IPS DF 4.7 (cell line): ENCODE results near the gene TUBA1A.
A peak's percentile ranks its signal among the peaks of the same experiment; 100 is the strongest.
"Not testable (repeated sequence)": the region's sequence is repeated elsewhere in the genome, so short reads cannot be mapped to it uniquely, and the experiment has no call there.

Experiments used
- DNase-seq: peaks from one replicate; pipeline ENCODE4 v3.0.0-alpha.2; 2013; ENCODE audit warnings: low spot score; ENCODE audit errors: extremely low read depth

TUBA1A gene

GRCh38 chr12:49188916-49189367 lies at the start of gene TUBA1A:
Gene TUBA1A, minus strand, starts transcription at chr12:49189080. Its CDS starts 101 bp downstream, at chr12:49188979.
- DNase-seq, result peak; percentile 99

- no peak for DNase-seq
These were observed 47.5 kb upstream of the TUBA1A start for GRCh38 chr12:49236423-49236822.

- no peak for DNase-seq
These were observed 45.1 kb upstream of the TUBA1A start for GRCh38 chr12:49233842-49234526.

GRCh38 chr12:49232940-49233841 lies 44.3 kb upstream of the TUBA1A start:
- DNase-seq, result no peak

DNA sequence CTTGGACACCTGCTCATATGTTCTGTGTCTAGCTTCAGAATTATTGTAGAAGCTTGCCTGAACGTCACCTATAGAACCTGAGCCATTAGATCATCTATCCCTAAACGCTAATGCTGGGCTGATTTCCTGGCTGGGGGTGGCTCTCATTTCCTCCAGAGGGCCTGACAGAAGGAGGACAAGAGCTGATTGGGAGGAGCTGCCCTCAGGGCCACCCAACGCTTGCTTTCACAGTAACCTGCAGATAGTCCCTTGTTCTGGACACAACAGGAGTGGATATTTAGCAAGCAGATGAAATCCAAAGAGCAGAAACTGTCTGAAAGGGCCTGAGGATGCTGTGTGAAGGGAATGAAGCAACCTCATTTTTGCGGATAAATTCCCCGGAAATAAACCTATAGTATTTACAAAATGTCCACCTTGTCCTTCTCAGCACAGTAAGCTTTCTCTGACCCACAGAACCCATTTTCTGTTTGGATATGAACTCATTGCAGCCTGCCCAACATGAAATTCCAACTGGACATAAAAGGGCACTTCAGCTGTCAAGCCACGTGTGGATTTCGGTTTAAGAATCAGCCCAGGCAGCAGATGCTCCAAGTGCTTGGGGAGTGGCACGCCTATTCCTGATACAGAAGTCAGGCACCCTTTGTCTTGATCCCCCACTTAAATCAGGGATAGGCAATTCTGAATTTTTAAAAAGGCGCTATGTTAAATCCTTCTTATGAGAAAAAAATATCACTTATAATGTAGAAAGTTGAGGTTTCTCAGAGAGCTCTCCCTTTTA lies 43.2 kb upstream of the TUBA1A start:
- no peak for DNase-seq

- DNase-seq, result no peak
These were observed 41.9 kb upstream of the TUBA1A start for GRCh38 chr12:49230805-49231194.

DNA sequence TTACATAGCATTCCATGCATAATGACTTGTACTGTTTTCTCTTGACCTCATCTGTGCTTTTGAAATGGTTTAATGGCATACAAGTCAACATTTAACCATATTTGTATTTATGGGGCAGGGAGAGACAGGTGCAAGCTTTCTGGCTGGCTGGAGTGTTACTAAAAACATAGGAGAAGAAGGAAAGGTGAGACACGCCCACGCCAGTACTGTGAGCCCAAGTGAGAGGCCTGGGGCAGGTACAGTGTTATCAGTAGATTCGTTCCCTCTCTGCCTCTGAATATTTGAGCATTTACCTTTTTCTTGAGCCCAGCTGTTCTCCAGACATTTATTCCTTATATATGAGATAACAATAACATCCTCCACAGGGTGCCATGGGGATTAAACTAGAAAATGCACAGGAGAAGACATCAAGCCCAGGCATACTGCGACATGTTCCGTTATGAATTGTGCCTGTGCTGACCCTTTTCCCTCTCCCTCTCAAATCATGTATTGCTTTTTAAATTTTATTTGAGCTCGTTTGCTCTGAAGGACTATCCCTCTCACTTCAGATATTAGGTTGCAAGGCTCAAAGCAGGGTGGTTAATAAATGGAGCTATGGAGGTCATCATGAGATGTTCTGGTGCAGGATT lies 41.4 kb upstream of the TUBA1A start:
- no peak for DNase-seq

- DNase-seq, result no peak
These were observed 39.8 kb upstream of the TUBA1A start for GRCh38 chr12:49228653-49229052.

- no peak for DNase-seq
These were observed 38.8 kb upstream of the TUBA1A start for GRCh38 chr12:49227713-49228112.

GRCh38 chr12:49225576-49226166 lies 36.8 kb upstream of the TUBA1A start:
- DNase-seq, result no peak

GRCh38 chr12:49223590-49224369 lies 34.9 kb upstream of the TUBA1A start:
- no peak for DNase-seq

DNA sequence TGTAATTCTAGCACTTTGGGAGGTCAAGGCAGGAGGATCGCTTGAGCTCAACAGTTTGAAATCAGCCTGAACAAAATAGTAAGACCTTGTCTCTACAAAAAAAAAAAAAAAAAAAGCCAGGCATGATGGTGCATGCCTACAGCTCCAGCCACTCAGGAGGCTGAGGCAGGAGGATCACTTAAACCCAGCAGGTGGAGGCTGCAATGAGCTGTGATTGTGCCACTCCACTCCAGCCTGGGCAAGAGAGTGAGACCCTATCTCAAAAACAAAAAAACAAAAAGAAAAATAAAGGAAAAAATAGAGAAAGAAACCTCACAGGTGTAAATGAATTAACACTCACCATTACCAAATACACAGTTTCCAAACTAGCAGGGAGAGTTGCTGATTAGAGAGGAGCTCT lies 34.2 kb upstream of the TUBA1A start:
- no peak for DNase-seq

- DNase-seq, result no peak
These were observed 32.1 kb upstream of the TUBA1A start for GRCh38 chr12:49220972-49221371.

GRCh38 chr12:49219417-49220026 lies 30.6 kb upstream of the TUBA1A start:
- no peak for DNase-seq

- DNase-seq, result no peak
These were observed 23.7 kb upstream of the TUBA1A start for GRCh38 chr12:49212572-49212971.

GRCh38 chr12:49210703-49211102 lies 21.8 kb upstream of the TUBA1A start:
- not testable (repeated sequence) for DNase-seq

DNA sequence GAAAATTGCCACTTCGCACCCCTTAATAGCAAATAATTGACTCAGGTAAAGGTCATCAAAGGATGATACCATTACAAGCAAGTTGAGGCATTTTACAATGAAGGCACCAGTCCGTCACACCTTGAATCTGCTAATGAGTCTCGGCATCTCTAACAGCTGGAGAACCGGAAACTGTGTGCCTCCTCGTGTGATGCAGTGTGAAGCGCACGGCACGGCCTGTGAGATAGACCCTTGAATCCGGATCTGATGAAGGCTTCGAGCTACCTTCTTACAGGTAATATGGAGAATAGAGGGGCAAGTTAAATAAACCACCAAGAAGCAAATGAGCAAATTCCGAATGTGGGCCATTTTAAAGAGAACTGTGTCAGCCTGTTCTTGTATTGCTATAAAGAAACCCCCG lies 19.8 kb upstream of the TUBA1A start:
- no peak for DNase-seq

- DNase-seq, result no peak
These were observed 19.3 kb upstream of the TUBA1A start for GRCh38 chr12:49208146-49208545.

GRCh38 chr12:49206389-49206788 lies 17.5 kb upstream of the TUBA1A start:
- DNase-seq, result no peak
